ENCODE results near the gene ANKLE1. TPM values are rescaled to one million over a fixed set of nuclear protein-coding genes. Genes with fewer than 3 reads are reported as not detected.

The ANKLE1 gene
- total RNA-seq, 4 donors from 2014 or later = 0.07 to 1.1 (median 0.36) TPM

GRCh38 chr19:17263712-17264640, 17.7 kb upstream of the ANKLE1 start:
- no peak for TF ChIP-seq POLR2A (IDR thresholded peaks at IDR 0.05)
- TF ChIP-seq CTCF (IDR thresholded peaks at IDR 0.05) = no peak
- DNase-seq (ENCODE audit: low spot score in 2 of 2) = no peak
- intact Hi-C loops (cut with DNase I; ENCODE audit: low total_unique reads) = no loop called here
- WGBS, 2 donors = 76 to 82% methylated on average over 22 to 23 of the region's 23 CpGs
- no peak overlapping the region for H3K4me3 ChIP-seq (ENCODE audit: low read depth, poor library complexity, severe bottlenecking)

GRCh38 chr19:17264641-17264979, 17.1 kb upstream of the ANKLE1 start, which contains the start of gene USHBP1:
TSS of gene USHBP1 (minus strand) at chr19:17264745. CDS start at chr19:17264299, 446 bp downstream.
- no peak for DNase-seq (ENCODE audit: low spot score in 2 of 2)
- no peak within 1 kb of the TSS for H3K4me3 ChIP-seq (ENCODE audit: low read depth, poor library complexity, severe bottlenecking)
- WGBS, 2 donors = 30 to 43% methylated on average over 5 of the region's 5 CpGs
- intact Hi-C loops (cut with DNase I; ENCODE audit: low total_unique reads) = no loop called here
- no peak for TF ChIP-seq CTCF (IDR thresholded peaks at IDR 0.05)

GRCh38 chr19:17266026-17266425, 15.7 kb upstream of the ANKLE1 start:
- no peak for DNase-seq (ENCODE audit: low spot score in 2 of 2)
- no peak overlapping the region for H3K4me3 ChIP-seq (ENCODE audit: low read depth, poor library complexity, severe bottlenecking)
- 71 to 74% methylated on average over 7 of the region's 7 CpGs for WGBS, 2 donors
- intact Hi-C loops (cut with DNase I; ENCODE audit: low total_unique reads) = no loop called here
- TF ChIP-seq CTCF (IDR thresholded peaks at IDR 0.05) (no peak), POLR2A (IDR thresholded peaks at IDR 0.05) (no peak)

- TF ChIP-seq CTCF (IDR thresholded peaks at IDR 0.05) (no peak), POLR2A (IDR thresholded peaks at IDR 0.05) (no peak)
- 67 to 76% methylated on average over 12 of the region's 12 CpGs for WGBS, 2 donors
- no peak overlapping the region for H3K4me3 ChIP-seq (ENCODE audit: low read depth, poor library complexity, severe bottlenecking)
- intact Hi-C loops (cut with DNase I; ENCODE audit: low total_unique reads) = no loop called here
- no peak for DNase-seq (ENCODE audit: low spot score in 2 of 2)
Observed at GRCh38 chr19:17266589-17266974, 15.1 kb upstream of the ANKLE1 start.

- DNase-seq (ENCODE audit: low spot score in 2 of 2) = peak; percentile 98 to 99
- intact Hi-C loops (cut with DNase I; ENCODE audit: low total_unique reads) = no loop called here
- 1% methylated on average over 27 of the region's 27 CpGs for WGBS, 2 donors
- TF ChIP-seq POLR2A (IDR thresholded peaks at IDR 0.05) (no peak), CTCF (IDR thresholded peaks at IDR 0.05) (no peak)
- peak within 1 kb of the TSS; percentile 86 for H3K4me3 ChIP-seq (ENCODE audit: low read depth, poor library complexity, severe bottlenecking)
Observed at GRCh38 chr19:17266975-17267788, 14.5 kb upstream of the ANKLE1 start, which contains the start of gene BABAM1. TSS of gene BABAM1 (plus strand) at chr19:17267443. CDS start at chr19:17268807, 1,364 bp downstream.
